K562 (cell line): ENCODE results near the gene STK24. TPM values are rescaled to one million over a fixed set of nuclear protein-coding genes. Genes with fewer than 3 reads are reported as not detected.
A peak's percentile ranks its signal among the peaks of the same experiment; 100 is the strongest.

Source experiments
- ATAC-seq: fragments of 200-7000 bp; cut with Tn5 transposase; 3 replicates; pipeline ENCODE4 v1.9.1; 2020; ENCODE audit warnings: moderate library complexity
- BruUV-seq: library from RNA; stranded (reverse); fragments of 400-500 nt; replicated peaks from 2 replicates; lab custom pipeline; 2021; lab: Mats Ljungman, UMichigan
- CTCF ChIA-PET: fragments of 300-600 bp; formaldehyde crosslinking; extraction: SDS; loops from one replicate; lab custom pipeline; 2021; ENCODE audit warnings: low intra/inter-chr PET ratio; lab: Yijun Ruan, JAX
- POLR2A ChIA-PET: fragments of 300-600, 350-650 bp; sonication (Branson Sonifier 250); formaldehyde crosslinking; extraction: SDS; loops from one replicate; lab custom pipeline; 2021; ENCODE audit warnings: antibody characterized with exemption, inconsistent platforms; lab: Yijun Ruan, JAX
- DNase-seq, 4 experiments: peaks; one replicate each; pipeline versions ENCODE4 v3.0.0 to v3.0.0-alpha.2; 2011 to 2018; ENCODE audit warnings: low spot score in 3 of 4, mixed read lengths in 3 of 4; ENCODE audit errors: extremely low read depth in 1 of 4
- FAIRE-seq: peaks from 2 replicates; lab custom pipeline; 2011; peaks lifted over from hg19 to GRCh38; lab: Jason Lieb, UNC
- H2AFZ ChIP-seq: 2 replicates; pipeline ENCODE4 v1.6.0; 2011; ENCODE audit warnings: low read depth, low read length, control low read depth, inconsistent platforms
- H3K27ac ChIP-seq: fragments of 200-600 bp; 3 replicates; pipeline ENCODE4 v1.8.0; 2011; ENCODE audit warnings: low read depth, mild to moderate bottlenecking, control low read depth, inconsistent platforms, low read length, moderate library complexity, mixed read lengths; ENCODE audit errors: extremely low read depth
- H3K27me3 ChIP-seq, 2 experiments: fragments of 300-600 bp in 1 of 2; 2 replicates in 1 of 2; 3 replicates in 1 of 2; pipeline versions ENCODE4 v1.6.0 to v1.8.0; 2011; ENCODE audit warnings: inconsistent platforms in 2 of 2, low read length in 2 of 2, mild to moderate bottlenecking in 1 of 2, mixed read lengths in 1 of 2, moderate library complexity in 1 of 2; ENCODE audit not compliant: control insufficient read depth in 2 of 2, insufficient read depth in 2 of 2
- H3K36me3 ChIP-seq: fragments of 300-600 bp; 3 replicates; pipeline ENCODE4 v1.8.0; 2011; ENCODE audit warnings: mild to moderate bottlenecking, low read length, inconsistent platforms; ENCODE audit not compliant: control insufficient read depth, insufficient read depth
- H3K4me1 ChIP-seq, 2 experiments: fragments of 200-600 bp in 1 of 2; replicated peaks in 1 of 2; 2 replicates in 1 of 2; 3 replicates in 1 of 2; pipeline versions ENCODE4 v1.5.1 to v1.8.0; 2011; ENCODE audit warnings: inconsistent platforms in 2 of 2, low read length in 2 of 2, mild to moderate bottlenecking in 1 of 2, mixed read lengths in 1 of 2, moderate library complexity in 1 of 2; ENCODE audit not compliant: control insufficient read depth in 2 of 2, insufficient read depth in 2 of 2
- H3K4me2 ChIP-seq: 2 replicates; pipeline ENCODE4 v1.6.1; 2011; ENCODE audit warnings: low read length, control low read depth, inconsistent platforms, mixed read lengths; ENCODE audit not compliant: insufficient read depth
- H3K4me3 ChIP-seq: fragments of 200-600 bp; sonication (generic), shearing (Covaris generic); 2 replicates; pipeline ENCODE4 v1.5.1; 2016; ENCODE audit warnings: control low read depth, inconsistent platforms
- H3K79me2 ChIP-seq: fragments of 200-600 bp; 3 replicates; pipeline ENCODE4 v1.8.0; 2011; ENCODE audit warnings: low read length, inconsistent platforms; ENCODE audit not compliant: control insufficient read depth, insufficient read depth
- H3K9ac ChIP-seq, 2 experiments: 2 replicates each; pipeline versions ENCODE4 v1.6.0 to v1.6.1; 2011; ENCODE audit warnings: low read depth in 2 of 2, low read length in 2 of 2, control low read depth in 1 of 2, inconsistent platforms in 1 of 2, mild to moderate bottlenecking in 1 of 2, mixed read lengths in 1 of 2; ENCODE audit not compliant: insufficient read depth in 1 of 2
- H3K9me1 ChIP-seq: one replicate; pipeline ENCODE4 v1.6.0; 2011; ENCODE audit warnings: inconsistent platforms, mild to moderate bottlenecking, low read length, moderate library complexity; ENCODE audit not compliant: control insufficient read depth, insufficient read depth
- H3K9me3 ChIP-seq: replicated peaks from 2 replicates; pipeline ENCODE4 v1.5.1; 2011; ENCODE audit warnings: low read depth, low read length, inconsistent platforms; ENCODE audit not compliant: control insufficient read depth, insufficient read depth
- H4K20me1 ChIP-seq: replicated peaks from 2 replicates; pipeline ENCODE4 v1.6.1; 2011; ENCODE audit warnings: low read length, inconsistent platforms, mixed read lengths; ENCODE audit not compliant: control insufficient read depth, insufficient read depth
- CBFA2T3 ChIP-seq: fragments of 450-650 bp; IDR thresholded peaks from 2 replicates; pipeline ENCODE4 v1.6.1; 2017
- DNMT1 ChIP-seq: fragments of 450-650 bp; IDR thresholded peaks from 2 replicates; pipeline ENCODE4 v1.6.1; 2016; ENCODE audit warnings: antibody characterized with exemption, mild to moderate bottlenecking
- ELF1 ChIP-seq: fragments of 200-800 bp; sonication (Bioruptor generic); IDR thresholded peaks from 2 replicates; pipeline ENCODE4 v1.6.1; 2016; ENCODE audit warnings: missing genetic modification characterization, missing compliant biosample characterization
- HDAC1 ChIP-seq, 2 experiments: fragments of 450-650 bp; IDR thresholded peaks; 2 replicates each; pipeline ENCODE4 v1.6.1; 2016 to 2017; ENCODE audit warnings: inconsistent platforms in 1 of 2, mild to moderate bottlenecking in 1 of 2, moderate library complexity in 1 of 2
- HDAC2 ChIP-seq: fragments of 450-650 bp; IDR thresholded peaks from 2 replicates; pipeline ENCODE4 v1.6.1; 2016; ENCODE audit warnings: mild to moderate bottlenecking
- MEF2A ChIP-seq: IDR thresholded peaks from 2 replicates; pipeline ENCODE4 v1.6.1; 2011; ENCODE audit warnings: low read depth, mild to moderate bottlenecking, low read length, moderate library complexity; ENCODE audit not compliant: control insufficient read depth
- NBN ChIP-seq: fragments of 450-650 bp; IDR thresholded peaks from 2 replicates; pipeline ENCODE4 v1.6.1; 2016; ENCODE audit warnings: low read depth, mild to moderate bottlenecking
- NFIC ChIP-seq: fragments of 450-650 bp; IDR thresholded peaks from 2 replicates; pipeline ENCODE4 v1.6.1; 2017; ENCODE audit warnings: mild to moderate bottlenecking, inconsistent platforms
- NFIX ChIP-seq: fragments of 250-450 bp; sonication (Bioruptor Pico); IDR thresholded peaks from 2 replicates; pipeline ENCODE4 v1.4.0; 2020; ENCODE audit warnings: low read depth, mild to moderate bottlenecking, moderate library complexity
- NR1H2 ChIP-seq: sonication (generic); formaldehyde crosslinking; IDR thresholded peaks from 2 replicates; pipeline ENCODE4 v1.4.0; 2020; ENCODE audit warnings: mild to moderate bottlenecking, missing genetic modification reagents
- PPARD ChIP-seq: fragments of 250-450 bp; sonication (Bioruptor Pico); IDR thresholded peaks from 2 replicates; pipeline ENCODE4 v1.8.0; 2022; ENCODE audit warnings: inconsistent platforms, mild to moderate bottlenecking, moderate library complexity
- RUNX1 ChIP-seq: sonication (generic); IDR thresholded peaks from 2 replicates; pipeline ENCODE4 v1.6.1; 2016; ENCODE audit warnings: antibody characterized with exemption, low read depth
- SOX6 ChIP-seq: fragments of 450-650 bp; IDR thresholded peaks from 2 replicates; pipeline ENCODE4 v1.6.1; 2014; ENCODE audit warnings: mild to moderate bottlenecking
- TCF7L2 ChIP-seq: fragments of 150-350 bp; IDR thresholded peaks from 2 replicates; pipeline ENCODE4 v1.6.1; 2016; ENCODE audit warnings: low read depth, mild to moderate bottlenecking, low read length, moderate library complexity
- TOE1 ChIP-seq, 2 experiments: fragments of 450-650 bp in 1 of 2; sonication (generic) in 1 of 2; formaldehyde crosslinking in 1 of 2; IDR thresholded peaks; 2 replicates each; pipeline versions ENCODE4 v1.7.1 to v1.8.0; 2016 to 2022; ENCODE audit warnings: borderline replicate concordance in 2 of 2, mild to moderate bottlenecking in 2 of 2, antibody characterized with exemption in 1 of 2, inconsistent platforms in 1 of 2, low read depth in 1 of 2, missing genetic modification reagents in 1 of 2, moderate library complexity in 1 of 2
- ZNF133 ChIP-seq: fragments of 250-450 bp; sonication (Bioruptor Pico); IDR thresholded peaks from 2 replicates; pipeline ENCODE4 v1.4.0; 2020; ENCODE audit warnings: mild to moderate bottlenecking
- ZNF24 ChIP-seq: fragments of 450-650 bp; IDR thresholded peaks from 2 replicates; pipeline ENCODE4 v1.6.1; 2016
- ZNF717 ChIP-seq: fragments of 250-450 bp; sonication (Bioruptor Pico); IDR thresholded peaks from 2 replicates; pipeline ENCODE4 v1.5.0; 2021
- ZNF780A ChIP-seq: fragments of 250-450 bp; sonication (Bioruptor Pico); IDR thresholded peaks from 2 replicates; pipeline ENCODE4 v1.5.0; 2021; ENCODE audit warnings: mild to moderate bottlenecking
- WGBS: fragments of 100-300 bp; shearing (Covaris generic); methylation state at CpG from one replicate; pipeline ENCODE4 v1.1.6; 2016; ENCODE audit warnings: low coverage, mixed read lengths; ENCODE audit not compliant: insufficient coverage; ENCODE audit errors: missing lambda C conversion rate; 5-methylcytosine and 5-hydroxymethylcytosine counted together
- in situ Hi-C: fragments of 300-500 bp; cut with MboI; formaldehyde crosslinking; loops from 4 replicates; pipeline ENCODE4 v1.15.0; 2018; ENCODE audit warnings: inconsistent platforms, mixed read lengths
- intact Hi-C: fragments of 100-400 bp; cut with micrococcal nuclease; formaldehyde crosslinking; loops from 2 replicates; pipeline ENCODE4 v1.14.2; 2022
- polyA plus RNA-seq, 8 experiments: library from polyadenylated mRNA; depleted of rRNA in 4 of 8; stranded (reverse) in 5 of 8; unstranded in 3 of 8; fragments of >200 nt; fragmentation: Nextera tagmentation in 2 of 8; fragmentation: Illumina TruSeq in 1 of 8; extraction: Ambion mirVana in 2 of 8; extraction: Trizol in 1 of 8; gene quantifications; 2 replicates each; pipeline versions ENCODE4 v1.2.1 to v1.2.3, GENCODE V29; 2011 to 2014; ENCODE audit warnings: inconsistent platforms in 1 of 8, missing spikeins in 1 of 8
- total RNA-seq, 7 experiments: library from RNA; depleted of rRNA in 6 of 7; stranded (reverse); fragments of >200 nt in 6 of 7; fragmentation: Illumina TruSeq in 2 of 7; extraction: Trizol in 2 of 7; gene quantifications; 2 replicates each; pipeline versions ENCODE4 v1.2.1 to v1.2.3, GENCODE V29; 2011 to 2021; ENCODE audit warnings: low replicate concordance in 1 of 7
- TF ChIP-seq, protein P1 (sequence below): sonication (generic); formaldehyde crosslinking; IDR thresholded peaks from 2 replicates; pipeline ENCODE4 v1.8.0; 2022; ENCODE audit warnings: mild to moderate bottlenecking, missing genetic modification reagents

Gene STK24
- total and polyA plus RNA-seq, 9 of the 15 experiments (the other 6 are each of a cell fraction or from before 2014, with no cell fraction given), result 3.8 to 78.4 (median 28.2) TPM

DNA sequence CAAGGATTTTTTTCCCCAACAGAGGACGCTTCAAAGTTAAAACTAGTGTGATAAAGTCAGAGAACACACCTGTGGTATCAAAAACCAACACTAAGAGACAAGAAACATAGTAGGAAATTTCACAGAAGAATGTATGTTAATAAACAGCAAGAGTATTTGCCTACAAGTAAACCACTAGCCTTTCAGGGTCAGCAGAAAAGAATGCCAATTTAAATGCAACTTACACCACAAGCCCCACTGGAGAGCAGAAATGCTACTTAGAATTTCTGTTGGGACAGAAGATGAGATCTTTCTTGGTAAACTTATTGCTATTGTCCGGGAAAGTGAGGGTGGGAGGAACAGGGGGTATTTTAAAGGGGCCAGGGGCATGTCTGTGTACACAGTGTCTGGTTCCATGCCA, 68.6 kb downstream of the STK24 start (continued):
- TF ChIP-seq, protein P1, sequence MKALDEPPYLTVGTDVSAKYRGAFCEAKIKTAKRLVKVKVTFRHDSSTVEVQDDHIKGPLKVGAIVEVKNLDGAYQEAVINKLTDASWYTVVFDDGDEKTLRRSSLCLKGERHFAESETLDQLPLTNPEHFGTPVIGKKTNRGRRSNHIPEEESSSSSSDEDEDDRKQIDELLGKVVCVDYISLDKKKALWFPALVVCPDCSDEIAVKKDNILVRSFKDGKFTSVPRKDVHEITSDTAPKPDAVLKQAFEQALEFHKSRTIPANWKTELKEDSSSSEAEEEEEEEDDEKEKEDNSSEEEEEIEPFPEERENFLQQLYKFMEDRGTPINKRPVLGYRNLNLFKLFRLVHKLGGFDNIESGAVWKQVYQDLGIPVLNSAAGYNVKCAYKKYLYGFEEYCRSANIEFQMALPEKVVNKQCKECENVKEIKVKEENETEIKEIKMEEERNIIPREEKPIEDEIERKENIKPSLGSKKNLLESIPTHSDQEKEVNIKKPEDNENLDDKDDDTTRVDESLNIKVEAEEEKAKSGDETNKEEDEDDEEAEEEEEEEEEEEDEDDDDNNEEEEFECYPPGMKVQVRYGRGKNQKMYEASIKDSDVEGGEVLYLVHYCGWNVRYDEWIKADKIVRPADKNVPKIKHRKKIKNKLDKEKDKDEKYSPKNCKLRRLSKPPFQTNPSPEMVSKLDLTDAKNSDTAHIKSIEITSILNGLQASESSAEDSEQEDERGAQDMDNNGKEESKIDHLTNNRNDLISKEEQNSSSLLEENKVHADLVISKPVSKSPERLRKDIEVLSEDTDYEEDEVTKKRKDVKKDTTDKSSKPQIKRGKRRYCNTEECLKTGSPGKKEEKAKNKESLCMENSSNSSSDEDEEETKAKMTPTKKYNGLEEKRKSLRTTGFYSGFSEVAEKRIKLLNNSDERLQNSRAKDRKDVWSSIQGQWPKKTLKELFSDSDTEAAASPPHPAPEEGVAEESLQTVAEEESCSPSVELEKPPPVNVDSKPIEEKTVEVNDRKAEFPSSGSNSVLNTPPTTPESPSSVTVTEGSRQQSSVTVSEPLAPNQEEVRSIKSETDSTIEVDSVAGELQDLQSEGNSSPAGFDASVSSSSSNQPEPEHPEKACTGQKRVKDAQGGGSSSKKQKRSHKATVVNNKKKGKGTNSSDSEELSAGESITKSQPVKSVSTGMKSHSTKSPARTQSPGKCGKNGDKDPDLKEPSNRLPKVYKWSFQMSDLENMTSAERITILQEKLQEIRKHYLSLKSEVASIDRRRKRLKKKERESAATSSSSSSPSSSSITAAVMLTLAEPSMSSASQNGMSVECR (CRISPR knock-in tag), result no peak
- TF ChIP-seq ZNF780A (CRISPR knock-in tag) (no peak), NBN (no peak), NR1H2 (CRISPR knock-in tag) (no peak)

DNA sequence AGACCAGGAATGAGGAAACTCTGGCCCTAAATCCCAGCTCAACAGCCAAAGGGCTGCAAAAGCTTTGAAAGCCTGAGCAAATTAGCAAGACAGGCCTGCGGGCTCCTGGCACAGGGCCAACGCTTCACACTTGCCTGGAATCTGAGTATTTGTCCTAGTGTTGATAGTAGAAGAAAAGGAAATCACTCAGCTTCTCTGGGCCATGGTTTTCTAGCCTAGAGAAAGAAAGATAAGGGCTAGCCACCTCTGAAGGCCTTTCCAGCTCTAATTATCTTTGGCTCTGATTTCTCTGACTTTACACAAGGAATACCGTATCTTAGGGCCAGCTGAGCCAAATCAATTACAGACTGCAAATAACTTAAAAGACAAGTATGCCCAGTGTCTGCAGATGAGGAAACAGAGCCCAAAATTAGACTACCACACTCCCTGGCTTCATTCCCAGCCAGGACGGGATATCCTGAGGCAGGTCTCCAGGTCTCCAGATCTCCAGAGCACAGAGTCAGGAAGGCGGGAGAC, 69.6 kb downstream of the STK24 start:
- no TSS peak for BruUV-seq
- H3K36me3 ChIP-seq, result peaks cover 16% of the 10 kb centered on the region; the same call in 2 of the 3 replicates
- no peak overlapping the region for H3K4me2 ChIP-seq
- ATAC-seq (no peak), FAIRE-seq (peak; percentile 35), DNase-seq (peak in 2 of 4 experiments; percentile 13 to 69)
- H3K27ac ChIP-seq, result no peak overlapping the region
- no peak overlapping the region for H3K4me3 ChIP-seq
- ChIA-PET POLR2A (interaction anchor here (0.6 to 1.9 kb wide), 6 partner anchors 8 to 415 kb away, joined by 3 to 7 read pairs (median 3); no protein-coding TSS in a partner anchor), CTCF (interaction anchor here (0.7 kb wide), 1 partner anchor 15 kb away, joined by 3 read pairs; no protein-coding TSS in a partner anchor)
- in situ Hi-C loops, result no loop called here
- 28% methylated on average over 5 of the region's 5 CpGs for WGBS
- H2AFZ ChIP-seq, result no peak overlapping the region
- no peak overlapping the region; a peak in 1 of 4 replicates for H3K9ac ChIP-seq
- no peaks in the 10 kb centered on the region; the same call in 1 of the 2 replicates for H4K20me1 ChIP-seq
- peaks cover 9% of the 10 kb centered on the region for H3K9me1 ChIP-seq
- H3K27me3 ChIP-seq, result no peaks in the 10 kb centered on the region
- peaks cover 95% of the 10 kb centered on the region for H3K79me2 ChIP-seq
- intact Hi-C loops, result loop anchor here (5.0 kb wide), 2 partner anchors 40 to 65 kb away; no protein-coding TSS in a partner anchor
- H3K4me1 ChIP-seq, result peaks cover 23 to 71% of the 10 kb centered on the region in 2 experiments
- no peaks in the 10 kb centered on the region for H3K9me3 ChIP-seq
- no peak for TF ChIP-seq PPARD
- TF ChIP-seq MEF2A, result no peak
- TF ChIP-seq TOE1 (IDR thresholded peaks at IDR 0.05; ENCODE audit: borderline replicate concordance), result no peak
- no peak for TF ChIP-seq TOE1 (CRISPR knock-in tag; IDR thresholded peaks at IDR 0.05; ENCODE audit: borderline replicate concordance, low read depth)
- TF ChIP-seq TCF7L2, result no peak
- TF ChIP-seq NFIC, result peak; percentile 98
- TF ChIP-seq NFIX (CRISPR knock-in tag), result peak; percentile 86
- TF ChIP-seq ZNF24, result no peak
- TF ChIP-seq ELF1 (tag), result no peak
- TF ChIP-seq RUNX1, result no peak
- no peak for TF ChIP-seq ZNF133
- peak; percentile 60 for TF ChIP-seq CBFA2T3
- no peak for TF ChIP-seq DNMT1
- peak in 1 of 2 experiments; percentile 45; a peak in 1 of 4 replicates for TF ChIP-seq HDAC1 (IDR thresholded peaks at IDR 0.05)
- TF ChIP-seq HDAC2, result 0 out of 2 replicates have a peak, but pooled peaks have one; percentile 49
- no peak for TF ChIP-seq ZNF717 (CRISPR knock-in tag)
- TF ChIP-seq SOX6, result 0 out of 2 replicates have a peak, but pooled peaks have one; percentile 26
